HepG2 (cell line): ENCODE measurements around the gene PRDX2. TPM values are rescaled to one million over a fixed set of nuclear protein-coding genes. Genes with fewer than 3 reads are reported as not detected.

Experiments
- CCAR2 ChIP-seq: fragments of 200-400 bp; formaldehyde crosslinking; optimal IDR thresholded peaks from 2 replicates; pipeline ENCODE3; 2018; ENCODE audit warnings: low read depth, mild to moderate bottlenecking, low read length, moderate library complexity
- MAFG ChIP-seq: sonication (generic); formaldehyde crosslinking; IDR thresholded peaks from 2 replicates; pipeline ENCODE4 v1.5.1; 2020; ENCODE audit warnings: mild to moderate bottlenecking, missing genetic modification reagents
- NFE2L2 ChIP-seq: fragments of 150-350 bp; IDR thresholded peaks from 2 replicates; pipeline ENCODE4 v1.6.1; 2014; ENCODE audit warnings: low read length
- NFRKB ChIP-seq: fragments of 450-650 bp; IDR thresholded peaks from 2 replicates; pipeline ENCODE4 v1.6.1; 2017
- SOX6 ChIP-seq, 2 experiments: fragments of 450-650 bp in 1 of 2; sonication (generic) in 1 of 2; formaldehyde crosslinking in 1 of 2; IDR thresholded peaks; 2 replicates each; pipeline versions ENCODE4 v1.4.0 to v1.6.1; 2017 to 2020; ENCODE audit warnings: antibody characterized with exemption in 1 of 2, mild to moderate bottlenecking in 1 of 2, missing genetic modification reagents in 1 of 2
- TEAD3 ChIP-seq: optimal IDR thresholded peaks from 2 replicates; pipeline ENCODE3; 2016; ENCODE audit warnings: borderline replicate concordance
- ZKSCAN1 ChIP-seq: fragments of 150-350 bp; IDR thresholded peaks from 2 replicates; pipeline ENCODE4 v1.6.1; 2014; ENCODE audit warnings: low read length
- ZMYM4 ChIP-seq: sonication (generic); formaldehyde crosslinking; IDR thresholded peaks from 2 replicates; pipeline ENCODE4 v1.8.1; 2023; ENCODE audit warnings: mild to moderate bottlenecking, missing genetic modification reagents
- ZNF501 ChIP-seq: sonication (generic); formaldehyde crosslinking; IDR thresholded peaks from 2 replicates; pipeline ENCODE4 v1.5.1; 2020; ENCODE audit warnings: mild to moderate bottlenecking, moderate library complexity, missing genetic modification reagents
- ZSCAN25 ChIP-seq: sonication (generic); formaldehyde crosslinking; IDR thresholded peaks from 2 replicates; pipeline ENCODE4 v1.8.0; 2022; ENCODE audit warnings: mild to moderate bottlenecking, missing genetic modification reagents
- polyA plus RNA-seq, 8 experiments: library from polyadenylated mRNA; depleted of rRNA in 3 of 8; stranded (reverse) in 7 of 8; unstranded in 1 of 8; fragments of >200 nt; fragmentation: Illumina TruSeq in 4 of 8; extraction: Trizol in 4 of 8; gene quantifications; 2 replicates each; pipeline versions ENCODE4 v1.2.1 to v1.2.3, GENCODE V29; 2011 to 2016; ENCODE audit warnings: low read depth in 4 of 8, missing spikeins in 1 of 8, mixed read lengths in 1 of 8; ENCODE audit not compliant: insufficient read depth in 1 of 8
- total RNA-seq, 5 experiments: library from RNA; depleted of rRNA; stranded (reverse); fragments of >200 nt; fragmentation: Illumina TruSeq; extraction: Trizol; gene quantifications; 2 replicates each; pipeline ENCODE4 v1.2.3, GENCODE V29; 2016; ENCODE audit warnings: low read depth in 1 of 5
- TF ChIP-seq, protein P1 (sequence below): sonication (generic); formaldehyde crosslinking; IDR thresholded peaks from 2 replicates; pipeline ENCODE4 v1.4.0; 2020; ENCODE audit warnings: mild to moderate bottlenecking, missing genetic modification reagents
- TF ChIP-seq, protein P2 (sequence below): sonication (generic); formaldehyde crosslinking; IDR thresholded peaks from 2 replicates; pipeline ENCODE4 v1.4.0; 2020; ENCODE audit warnings: missing genetic modification reagents
- TF ChIP-seq, protein P3 (sequence below): sonication (generic); formaldehyde crosslinking; IDR thresholded peaks from 2 replicates; pipeline ENCODE4 v1.8.1; 2023; ENCODE audit warnings: missing genetic modification reagents, inconsistent platforms, borderline replicate concordance
- TF ChIP-seq, protein P4 (sequence below): sonication (generic); formaldehyde crosslinking; IDR thresholded peaks from 2 replicates; pipeline ENCODE4 v1.8.0; 2022; ENCODE audit warnings: low read depth, missing genetic modification reagents
- TF ChIP-seq, protein P5 (sequence below): sonication (generic); formaldehyde crosslinking; IDR thresholded peaks from 2 replicates; pipeline ENCODE4 v1.5.0; 2020; ENCODE audit warnings: mild to moderate bottlenecking, missing genetic modification reagents
- TF ChIP-seq, protein P6 (sequence below): sonication (generic); formaldehyde crosslinking; IDR thresholded peaks from 2 replicates; pipeline ENCODE4 v1.4.0; 2020; ENCODE audit warnings: missing genetic modification reagents, borderline replicate concordance

The PRDX2 gene
- total and polyA plus RNA-seq, 2 of the 13 experiments (the other 11 are each of a cell fraction or from before 2014, with no cell fraction given), result 218 to 381 TPM

DNA sequence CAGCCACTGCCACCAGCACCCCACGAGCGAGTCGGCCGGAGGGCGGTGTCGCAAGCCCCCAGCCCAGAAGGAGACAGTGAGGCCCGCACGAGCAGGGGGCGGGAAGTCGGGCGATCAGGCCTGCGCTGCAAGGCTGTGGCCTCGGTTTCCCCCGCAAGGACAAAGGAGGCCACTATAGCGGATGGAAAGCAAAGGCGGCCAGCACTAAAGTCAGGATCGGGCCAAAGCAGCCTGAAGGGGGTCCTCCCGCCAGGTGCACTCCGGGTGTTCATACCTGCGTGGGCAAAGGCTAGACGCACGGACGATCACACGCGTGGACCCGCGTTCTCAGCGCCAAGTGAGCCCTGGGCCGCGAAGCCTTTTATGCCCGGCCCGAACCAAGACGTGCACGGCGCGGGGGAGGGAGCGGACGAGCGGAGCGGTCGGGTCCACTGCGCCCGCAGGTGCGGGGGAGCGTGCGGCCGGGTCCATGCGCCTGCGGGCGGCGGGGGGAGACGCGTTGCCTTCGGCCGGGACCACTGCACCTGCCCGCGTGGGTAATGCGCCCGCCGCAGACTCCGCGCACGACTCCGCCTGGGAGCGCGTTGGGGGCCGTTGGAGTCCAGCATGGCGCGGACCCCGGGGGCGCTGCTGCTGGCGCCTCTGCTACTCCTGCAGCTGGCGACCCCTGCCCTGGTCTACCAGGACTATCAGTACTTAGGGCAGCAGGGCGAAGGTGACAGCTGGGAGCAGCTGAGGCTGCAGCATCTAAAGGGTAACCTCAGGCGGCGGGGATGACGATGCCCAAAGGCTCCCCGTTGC lies at the start of gene PRDX2, which contains the start of gene THSD8 (continued):
- TF ChIP-seq, protein P1, sequence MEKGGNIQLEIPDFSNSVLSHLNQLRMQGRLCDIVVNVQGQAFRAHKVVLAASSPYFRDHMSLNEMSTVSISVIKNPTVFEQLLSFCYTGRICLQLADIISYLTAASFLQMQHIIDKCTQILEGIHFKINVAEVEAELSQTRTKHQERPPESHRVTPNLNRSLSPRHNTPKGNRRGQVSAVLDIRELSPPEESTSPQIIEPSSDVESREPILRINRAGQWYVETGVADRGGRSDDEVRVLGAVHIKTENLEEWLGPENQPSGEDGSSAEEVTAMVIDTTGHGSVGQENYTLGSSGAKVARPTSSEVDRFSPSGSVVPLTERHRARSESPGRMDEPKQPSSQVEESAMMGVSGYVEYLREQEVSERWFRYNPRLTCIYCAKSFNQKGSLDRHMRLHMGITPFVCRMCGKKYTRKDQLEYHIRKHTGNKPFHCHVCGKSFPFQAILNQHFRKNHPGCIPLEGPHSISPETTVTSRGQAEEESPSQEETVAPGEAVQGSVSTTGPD (CRISPR knock-in tag), result no peak
- TF ChIP-seq ZSCAN25 (CRISPR knock-in tag) (no peak; the same call in 1 of the 2 replicates), SOX6 (IDR thresholded peaks at IDR 0.05) (no peak), SOX6 (CRISPR knock-in tag; IDR thresholded peaks at IDR 0.05) (peak; percentile 32; the same call in 1 of the 2 replicates), ZMYM4 (CRISPR knock-in tag) (peak; percentile 86), NFRKB (no peak), MAFG (0 out of 2 replicates have a peak, but pooled peaks have one; percentile 54), CCAR2 (no peak), NFE2L2 (no peak), ZNF501 (CRISPR knock-in tag) (peak; percentile 96), TEAD3 (CRISPR knock-in tag) (no peak), ZKSCAN1 (no peak; the same call in 1 of the 2 replicates)
- TF ChIP-seq, protein P2, sequence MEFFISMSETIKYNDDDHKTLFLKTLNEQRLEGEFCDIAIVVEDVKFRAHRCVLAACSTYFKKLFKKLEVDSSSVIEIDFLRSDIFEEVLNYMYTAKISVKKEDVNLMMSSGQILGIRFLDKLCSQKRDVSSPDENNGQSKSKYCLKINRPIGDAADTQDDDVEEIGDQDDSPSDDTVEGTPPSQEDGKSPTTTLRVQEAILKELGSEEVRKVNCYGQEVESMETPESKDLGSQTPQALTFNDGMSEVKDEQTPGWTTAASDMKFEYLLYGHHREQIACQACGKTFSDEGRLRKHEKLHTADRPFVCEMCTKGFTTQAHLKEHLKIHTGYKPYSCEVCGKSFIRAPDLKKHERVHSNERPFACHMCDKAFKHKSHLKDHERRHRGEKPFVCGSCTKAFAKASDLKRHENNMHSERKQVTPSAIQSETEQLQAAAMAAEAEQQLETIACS (CRISPR knock-in tag), result peak; percentile 57; the same call in 1 of the 2 replicates
- TF ChIP-seq, protein P3, sequence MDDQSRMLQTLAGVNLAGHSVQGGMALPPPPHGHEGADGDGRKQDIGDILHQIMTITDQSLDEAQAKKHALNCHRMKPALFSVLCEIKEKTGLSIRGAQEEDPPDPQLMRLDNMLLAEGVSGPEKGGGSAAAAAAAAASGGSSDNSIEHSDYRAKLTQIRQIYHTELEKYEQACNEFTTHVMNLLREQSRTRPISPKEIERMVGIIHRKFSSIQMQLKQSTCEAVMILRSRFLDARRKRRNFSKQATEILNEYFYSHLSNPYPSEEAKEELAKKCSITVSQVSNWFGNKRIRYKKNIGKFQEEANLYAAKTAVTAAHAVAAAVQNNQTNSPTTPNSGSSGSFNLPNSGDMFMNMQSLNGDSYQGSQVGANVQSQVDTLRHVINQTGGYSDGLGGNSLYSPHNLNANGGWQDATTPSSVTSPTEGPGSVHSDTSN (CRISPR knock-in tag), result no peak
- TF ChIP-seq, protein P4, sequence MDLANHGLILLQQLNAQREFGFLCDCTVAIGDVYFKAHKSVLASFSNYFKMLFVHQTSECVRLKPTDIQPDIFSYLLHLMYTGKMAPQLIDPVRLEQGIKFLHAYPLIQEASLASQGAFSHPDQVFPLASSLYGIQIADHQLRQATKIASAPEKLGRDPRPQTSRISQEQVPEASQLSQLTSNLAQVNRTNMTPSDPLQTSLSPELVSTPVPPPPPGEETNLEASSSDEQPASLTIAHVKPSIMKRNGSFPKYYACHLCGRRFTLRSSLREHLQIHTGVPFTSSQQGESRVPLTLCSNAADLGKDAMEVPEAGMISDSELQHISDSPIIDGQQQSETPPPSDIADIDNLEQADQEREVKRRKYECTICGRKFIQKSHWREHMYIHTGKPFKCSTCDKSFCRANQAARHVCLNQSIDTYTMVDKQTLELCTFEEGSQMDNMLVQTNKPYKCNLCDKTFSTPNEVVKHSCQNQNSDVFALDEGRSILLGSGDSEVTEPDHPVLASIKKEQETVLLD (CRISPR knock-in tag), result peak; percentile 35; the same call in 1 of the 2 replicates
- TF ChIP-seq, protein P5, sequence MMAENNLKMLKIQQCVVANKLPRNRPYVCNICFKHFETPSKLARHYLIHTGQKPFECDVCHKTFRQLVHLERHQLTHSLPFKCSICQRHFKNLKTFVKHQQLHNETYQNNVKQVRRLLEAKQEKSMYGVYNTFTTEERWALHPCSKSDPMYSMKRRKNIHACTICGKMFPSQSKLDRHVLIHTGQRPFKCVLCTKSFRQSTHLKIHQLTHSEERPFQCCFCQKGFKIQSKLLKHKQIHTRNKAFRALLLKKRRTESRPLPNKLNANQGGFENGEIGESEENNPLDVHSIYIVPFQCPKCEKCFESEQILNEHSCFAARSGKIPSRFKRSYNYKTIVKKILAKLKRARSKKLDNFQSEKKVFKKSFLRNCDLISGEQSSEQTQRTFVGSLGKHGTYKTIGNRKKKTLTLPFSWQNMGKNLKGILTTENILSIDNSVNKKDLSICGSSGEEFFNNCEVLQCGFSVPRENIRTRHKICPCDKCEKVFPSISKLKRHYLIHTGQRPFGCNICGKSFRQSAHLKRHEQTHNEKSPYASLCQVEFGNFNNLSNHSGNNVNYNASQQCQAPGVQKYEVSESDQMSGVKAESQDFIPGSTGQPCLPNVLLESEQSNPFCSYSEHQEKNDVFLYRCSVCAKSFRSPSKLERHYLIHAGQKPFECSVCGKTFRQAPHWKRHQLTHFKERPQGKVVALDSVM, result peak; percentile 77
- TF ChIP-seq, protein P6, sequence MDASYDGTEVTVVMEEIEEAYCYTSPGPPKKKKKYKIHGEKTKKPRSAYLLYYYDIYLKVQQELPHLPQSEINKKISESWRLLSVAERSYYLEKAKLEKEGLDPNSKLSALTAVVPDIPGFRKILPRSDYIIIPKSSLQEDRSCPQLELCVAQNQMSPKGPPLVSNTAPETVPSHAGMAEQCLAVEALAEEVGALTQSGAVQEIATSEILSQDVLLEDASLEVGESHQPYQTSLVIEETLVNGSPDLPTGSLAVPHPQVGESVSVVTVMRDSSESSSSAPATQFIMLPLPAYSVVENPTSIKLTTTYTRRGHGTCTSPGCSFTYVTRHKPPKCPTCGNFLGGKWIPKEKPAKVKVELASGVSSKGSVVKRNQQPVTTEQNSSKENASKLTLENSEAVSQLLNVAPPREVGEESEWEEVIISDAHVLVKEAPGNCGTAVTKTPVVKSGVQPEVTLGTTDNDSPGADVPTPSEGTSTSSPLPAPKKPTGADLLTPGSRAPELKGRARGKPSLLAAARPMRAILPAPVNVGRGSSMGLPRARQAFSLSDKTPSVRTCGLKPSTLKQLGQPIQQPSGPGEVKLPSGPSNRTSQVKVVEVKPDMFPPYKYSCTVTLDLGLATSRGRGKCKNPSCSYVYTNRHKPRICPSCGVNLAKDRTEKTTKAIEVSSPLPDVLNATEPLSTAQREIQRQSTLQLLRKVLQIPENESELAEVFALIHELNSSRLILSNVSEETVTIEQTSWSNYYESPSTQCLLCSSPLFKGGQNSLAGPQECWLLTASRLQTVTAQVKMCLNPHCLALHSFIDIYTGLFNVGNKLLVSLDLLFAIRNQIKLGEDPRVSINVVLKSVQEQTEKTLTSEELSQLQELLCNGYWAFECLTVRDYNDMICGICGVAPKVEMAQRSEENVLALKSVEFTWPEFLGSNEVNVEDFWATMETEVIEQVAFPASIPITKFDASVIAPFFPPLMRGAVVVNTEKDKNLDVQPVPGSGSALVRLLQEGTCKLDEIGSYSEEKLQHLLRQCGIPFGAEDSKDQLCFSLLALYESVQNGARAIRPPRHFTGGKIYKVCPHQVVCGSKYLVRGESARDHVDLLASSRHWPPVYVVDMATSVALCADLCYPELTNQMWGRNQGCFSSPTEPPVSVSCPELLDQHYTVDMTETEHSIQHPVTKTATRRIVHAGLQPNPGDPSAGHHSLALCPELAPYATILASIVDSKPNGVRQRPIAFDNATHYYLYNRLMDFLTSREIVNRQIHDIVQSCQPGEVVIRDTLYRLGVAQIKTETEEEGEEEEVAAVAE (CRISPR knock-in tag), result no peak
